Endothelial cell of umbilical vein (primary cell): ENCODE results near the gene TDRD7. TPM values are rescaled to one million over a fixed set of nuclear protein-coding genes. Genes with fewer than 3 reads are reported as not detected.

Experiments used
- BruUV-seq: library from RNA; stranded (reverse); fragments of 400-500 nt; replicated peaks from 2 replicates; lab custom pipeline; 2021; lab: Mats Ljungman, UMichigan
- CTCF ChIA-PET: fragments of 300-600, 350-600 bp; sonication (Branson Sonifier 250); formaldehyde crosslinking; loops from one replicate; lab custom pipeline; 2021; ENCODE audit warnings: antibody characterized with exemption, inconsistent platforms; lab: Charles Lee
- POLR2A ChIA-PET: fragments of 300-600, 350-600 bp; sonication (Branson Sonifier 250); formaldehyde crosslinking; loops from one replicate; lab custom pipeline; 2021; ENCODE audit warnings: antibody characterized with exemption, inconsistent platforms; lab: Charles Lee
- DNase-seq: peaks from one replicate; pipeline ENCODE4 v3.0.0-alpha.2; 2011; ENCODE audit warnings: low read depth, low spot score
- FAIRE-seq: peaks from 2 replicates; lab custom pipeline; 2011; peaks lifted over from hg19 to GRCh38; lab: Jason Lieb, UNC
- H2AFZ ChIP-seq: 2 replicates; pipeline ENCODE4 v1.6.0; 2012; ENCODE audit warnings: low read depth, low read length, control low read depth, inconsistent platforms
- H3K27ac ChIP-seq: 2 replicates; pipeline ENCODE4 v1.5.1; 2011; ENCODE audit warnings: low read depth, mild to moderate bottlenecking, control low read depth, low read length, moderate library complexity; ENCODE audit not compliant: insufficient read depth
- H3K27me3 ChIP-seq, 2 experiments: 2 replicates each; pipeline versions ENCODE4 v1.6.0 to v1.6.1; 2011; ENCODE audit warnings: low read length in 2 of 2, mixed read lengths in 1 of 2; ENCODE audit not compliant: control insufficient read depth in 2 of 2, insufficient read depth in 2 of 2
- H3K36me3 ChIP-seq, 2 experiments: 2 replicates in 1 of 2; 3 replicates in 1 of 2; pipeline ENCODE4 v1.5.1; 2011; ENCODE audit warnings: low read length in 2 of 2, mild to moderate bottlenecking in 1 of 2, moderate library complexity in 1 of 2; ENCODE audit not compliant: control insufficient read depth in 2 of 2, insufficient read depth in 2 of 2; ENCODE audit errors: extremely low read depth in 1 of 2
- H3K4me1 ChIP-seq: 3 replicates; pipeline ENCODE4 v1.5.1; 2011; ENCODE audit warnings: mild to moderate bottlenecking, low read length; ENCODE audit not compliant: control insufficient read depth, insufficient read depth; ENCODE audit errors: extremely low read depth
- H3K4me2 ChIP-seq: 2 replicates; pipeline ENCODE4 v1.6.1; 2011; ENCODE audit warnings: low read length, control low read depth, mixed read lengths; ENCODE audit not compliant: insufficient read depth
- H3K4me3 ChIP-seq, 3 experiments: fragments of 200-600 bp in 1 of 3; sonication (generic), shearing (Covaris generic) in 1 of 3; replicated peaks in 1 of 3; 2 replicates each; pipeline ENCODE4 v1.5.1; 2011 to 2016; ENCODE audit warnings: control low read depth in 3 of 3, low read length in 3 of 3, mild to moderate bottlenecking in 2 of 3, inconsistent platforms in 1 of 3, low read depth in 1 of 3, moderate library complexity in 1 of 3; ENCODE audit not compliant: insufficient read depth in 1 of 3
- H3K79me2 ChIP-seq: 2 replicates; pipeline ENCODE4 v1.6.0; 2012; ENCODE audit warnings: low read length, inconsistent platforms; ENCODE audit not compliant: control insufficient read depth, insufficient read depth
- H3K9ac ChIP-seq: replicated peaks from 2 replicates; pipeline ENCODE3; 2011; ENCODE audit warnings: low read length, control low read depth; ENCODE audit not compliant: insufficient read depth; ENCODE audit errors: extremely low read depth
- H3K9me1 ChIP-seq: replicated peaks from 3 replicates; pipeline ENCODE4 v1.6.0; 2011; ENCODE audit warnings: mild to moderate bottlenecking, low read length; ENCODE audit not compliant: control insufficient read depth, insufficient read depth; ENCODE audit errors: extremely low read depth
- H3K9me3 ChIP-seq: replicated peaks from 2 replicates; pipeline ENCODE4 v1.5.1; 2012; ENCODE audit warnings: low read length, inconsistent platforms; ENCODE audit not compliant: control insufficient read depth, insufficient read depth
- H4K20me1 ChIP-seq: replicated peaks from 2 replicates; pipeline ENCODE3; 2011; ENCODE audit warnings: mild to moderate bottlenecking, low read length; ENCODE audit not compliant: control insufficient read depth, insufficient read depth; ENCODE audit errors: extremely low read depth
- FOS ChIP-seq: IDR thresholded peaks from 2 replicates; pipeline ENCODE4 v1.6.1; 2011; ENCODE audit warnings: mild to moderate bottlenecking, low read length, moderate library complexity, borderline replicate concordance; ENCODE audit not compliant: insufficient read depth
- MYC ChIP-seq: IDR thresholded peaks from one replicate; pipeline ENCODE4 v1.6.1; 2011; ENCODE audit warnings: mild to moderate bottlenecking, low read depth, low read length
- dilution Hi-C: fragments of 300-500 bp; cut with MboI; formaldehyde crosslinking; loops from one replicate; pipeline ENCODE4 v1.15.0; 2019; ENCODE audit warnings: low sequenced_read_pairs; ENCODE audit not compliant: extremely low pct_ligation_motif_present
- intact Hi-C: fragments of 100-400 bp; cut with micrococcal nuclease; formaldehyde crosslinking; loops from one replicate; pipeline ENCODE4 v1.10.0; 2022
- polyA plus RNA-seq, 4 experiments: library from polyadenylated mRNA; depleted of rRNA in 3 of 4; stranded (reverse) in 3 of 4; unstranded in 1 of 4; fragments of >200 nt; gene quantifications; 2 replicates each; pipeline versions ENCODE4 v1.2.1 to v1.2.3, GENCODE V29; 2011 to 2012; ENCODE audit warnings: missing spikeins in 1 of 4
- total RNA-seq: library from RNA; stranded (reverse); gene quantifications from 2 replicates; pipeline ENCODE4 v1.2.3, GENCODE V29; 2021
- TF ChIP-seq, protein P1 (sequence below), 2 donors: IDR thresholded peaks; 1 replicate in 1 of 2; 2 replicates in 1 of 2; pipeline ENCODE4 v1.5.1; 2011; ENCODE audit warnings: low read length in 2 of 2, mild to moderate bottlenecking in 2 of 2, moderate library complexity in 2 of 2, control low read depth in 1 of 2, inconsistent platforms in 1 of 2, low read depth in 1 of 2; ENCODE audit not compliant: insufficient read depth in 1 of 2; ENCODE audit errors: extremely low read depth in 1 of 2

The TDRD7 gene
- total and polyA plus RNA-seq, 2 donors (not counting 3 experiments of a cell fraction or from before 2014, with no cell fraction given), result 4.9 to 11.5 TPM

- H3K9ac ChIP-seq, result no peak overlapping the region
- POLR2A ChIA-PET, result no interaction called here
- no TSS peak for BruUV-seq
- H3K36me3 ChIP-seq, result no peaks in the 10 kb centered on the region
- no peak for DNase-seq
- no peak overlapping the region for H3K27ac ChIP-seq
- intact Hi-C loops (no loop called here), dilution Hi-C loops (no loop called here)
- H3K27me3 ChIP-seq, result no peaks in the 10 kb centered on the region
- H3K9me1 ChIP-seq, result no peaks in the 10 kb centered on the region
- H3K79me2 ChIP-seq, result no peaks in the 10 kb centered on the region
- no peak for FAIRE-seq
- H2AFZ ChIP-seq, result no peak overlapping the region
- no peaks in the 10 kb centered on the region for H3K4me1 ChIP-seq
- no peaks in the 10 kb centered on the region for H3K9me3 ChIP-seq
- CTCF ChIA-PET, result interaction anchor here (1.2 kb wide), 1 partner anchor 11 kb away, joined by 3 read pairs; no protein-coding TSS in a partner anchor
- H3K4me3 ChIP-seq, result no peak overlapping the region
- H4K20me1 ChIP-seq, result no peaks in the 10 kb centered on the region
- H3K4me2 ChIP-seq, result no peak overlapping the region
- no peak for TF ChIP-seq FOS
- TF ChIP-seq MYC, result no peak
- TF ChIP-seq, protein P1, sequence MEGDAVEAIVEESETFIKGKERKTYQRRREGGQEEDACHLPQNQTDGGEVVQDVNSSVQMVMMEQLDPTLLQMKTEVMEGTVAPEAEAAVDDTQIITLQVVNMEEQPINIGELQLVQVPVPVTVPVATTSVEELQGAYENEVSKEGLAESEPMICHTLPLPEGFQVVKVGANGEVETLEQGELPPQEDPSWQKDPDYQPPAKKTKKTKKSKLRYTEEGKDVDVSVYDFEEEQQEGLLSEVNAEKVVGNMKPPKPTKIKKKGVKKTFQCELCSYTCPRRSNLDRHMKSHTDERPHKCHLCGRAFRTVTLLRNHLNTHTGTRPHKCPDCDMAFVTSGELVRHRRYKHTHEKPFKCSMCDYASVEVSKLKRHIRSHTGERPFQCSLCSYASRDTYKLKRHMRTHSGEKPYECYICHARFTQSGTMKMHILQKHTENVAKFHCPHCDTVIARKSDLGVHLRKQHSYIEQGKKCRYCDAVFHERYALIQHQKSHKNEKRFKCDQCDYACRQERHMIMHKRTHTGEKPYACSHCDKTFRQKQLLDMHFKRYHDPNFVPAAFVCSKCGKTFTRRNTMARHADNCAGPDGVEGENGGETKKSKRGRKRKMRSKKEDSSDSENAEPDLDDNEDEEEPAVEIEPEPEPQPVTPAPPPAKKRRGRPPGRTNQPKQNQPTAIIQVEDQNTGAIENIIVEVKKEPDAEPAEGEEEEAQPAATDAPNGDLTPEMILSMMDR (IDR thresholded peaks at IDR 0.05; ENCODE audit: extremely low read depth in 1 of 2, insufficient read depth in 1 of 2, low read depth in 1 of 2, low read length in 2 of 2), result no peak
These were observed 29.7 kb upstream of the TDRD7 start for GRCh38 chr9:97382099-97382718.
